Neural progenitor cell (in vitro differentiated cells): ENCODE results near the gene SNRPB.

Experiments
- EZH2 ChIP-seq: fragments of 200-600 bp; sonication (generic); IDR thresholded peaks from 2 replicates; pipeline ENCODE4 v1.6.1; 2017; ENCODE audit warnings: antibody characterized with exemption, mild to moderate bottlenecking, moderate library complexity
- EZH2phosphoT487 ChIP-seq: fragments of 200-600 bp; sonication (generic); IDR thresholded peaks from 2 replicates; pipeline ENCODE4 v1.6.1; 2017; ENCODE audit warnings: antibody characterized with exemption
- TF ChIP-seq, protein P1 (sequence below): fragments of 200-600 bp; sonication (generic); IDR thresholded peaks from 2 replicates; pipeline ENCODE4 v1.5.1; 2017; ENCODE audit warnings: antibody characterized with exemption, mild to moderate bottlenecking

GRCh38 chr20:2509468-2509781 is 38.8 kb upstream of the SNRPB start:
- TF ChIP-seq, protein P1, sequence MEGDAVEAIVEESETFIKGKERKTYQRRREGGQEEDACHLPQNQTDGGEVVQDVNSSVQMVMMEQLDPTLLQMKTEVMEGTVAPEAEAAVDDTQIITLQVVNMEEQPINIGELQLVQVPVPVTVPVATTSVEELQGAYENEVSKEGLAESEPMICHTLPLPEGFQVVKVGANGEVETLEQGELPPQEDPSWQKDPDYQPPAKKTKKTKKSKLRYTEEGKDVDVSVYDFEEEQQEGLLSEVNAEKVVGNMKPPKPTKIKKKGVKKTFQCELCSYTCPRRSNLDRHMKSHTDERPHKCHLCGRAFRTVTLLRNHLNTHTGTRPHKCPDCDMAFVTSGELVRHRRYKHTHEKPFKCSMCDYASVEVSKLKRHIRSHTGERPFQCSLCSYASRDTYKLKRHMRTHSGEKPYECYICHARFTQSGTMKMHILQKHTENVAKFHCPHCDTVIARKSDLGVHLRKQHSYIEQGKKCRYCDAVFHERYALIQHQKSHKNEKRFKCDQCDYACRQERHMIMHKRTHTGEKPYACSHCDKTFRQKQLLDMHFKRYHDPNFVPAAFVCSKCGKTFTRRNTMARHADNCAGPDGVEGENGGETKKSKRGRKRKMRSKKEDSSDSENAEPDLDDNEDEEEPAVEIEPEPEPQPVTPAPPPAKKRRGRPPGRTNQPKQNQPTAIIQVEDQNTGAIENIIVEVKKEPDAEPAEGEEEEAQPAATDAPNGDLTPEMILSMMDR: no peak
- TF ChIP-seq EZH2 (no peak), EZH2phosphoT487 (no peak)
